Thyroid gland (tissue), 4 donors: Measurements from ENCODE around the gene CHORDC1.

Source experiments
- POLR2A ChIP-seq, 2 donors: fragments of 450-650 bp; IDR thresholded peaks; one replicate each; pipeline ENCODE4 v1.6.1; 2017; ENCODE audit warnings: antibody characterized with exemption in 2 of 2, mild to moderate bottlenecking in 2 of 2, moderate library complexity in 1 of 2
- TF ChIP-seq, protein P1 (sequence below), 6 experiments: fragments of 200-600 bp in 3 of 6; fragments of 450-650 bp in 3 of 6; sonication (generic) in 3 of 6; IDR thresholded peaks; one replicate each; pipeline ENCODE4 v1.5.1; 2016 to 2019; ENCODE audit warnings: antibody characterized with exemption in 6 of 6, mild to moderate bottlenecking in 2 of 6, inconsistent platforms in 1 of 6, moderate library complexity in 1 of 6

DNA sequence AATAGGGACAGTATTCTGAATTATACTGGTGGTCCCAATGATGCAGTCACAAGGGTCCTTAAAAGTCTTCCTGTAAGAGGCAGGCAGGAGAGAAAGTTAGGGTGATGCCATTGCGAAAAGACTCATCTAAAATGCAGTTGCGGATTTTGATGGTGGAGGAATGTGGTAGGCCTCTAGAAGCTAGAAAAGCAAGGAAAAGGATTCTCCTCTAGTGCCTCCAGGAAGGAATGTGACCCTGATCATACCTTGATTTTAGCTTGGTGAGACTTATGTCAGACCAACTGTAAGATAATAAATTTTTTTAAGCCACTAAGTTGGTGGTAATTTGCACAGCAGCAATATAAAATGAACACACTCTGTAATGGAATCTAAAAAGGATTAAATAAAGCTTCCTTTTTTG lies 33.8 kb downstream of the CHORDC1 start:
- TF ChIP-seq, protein P1, sequence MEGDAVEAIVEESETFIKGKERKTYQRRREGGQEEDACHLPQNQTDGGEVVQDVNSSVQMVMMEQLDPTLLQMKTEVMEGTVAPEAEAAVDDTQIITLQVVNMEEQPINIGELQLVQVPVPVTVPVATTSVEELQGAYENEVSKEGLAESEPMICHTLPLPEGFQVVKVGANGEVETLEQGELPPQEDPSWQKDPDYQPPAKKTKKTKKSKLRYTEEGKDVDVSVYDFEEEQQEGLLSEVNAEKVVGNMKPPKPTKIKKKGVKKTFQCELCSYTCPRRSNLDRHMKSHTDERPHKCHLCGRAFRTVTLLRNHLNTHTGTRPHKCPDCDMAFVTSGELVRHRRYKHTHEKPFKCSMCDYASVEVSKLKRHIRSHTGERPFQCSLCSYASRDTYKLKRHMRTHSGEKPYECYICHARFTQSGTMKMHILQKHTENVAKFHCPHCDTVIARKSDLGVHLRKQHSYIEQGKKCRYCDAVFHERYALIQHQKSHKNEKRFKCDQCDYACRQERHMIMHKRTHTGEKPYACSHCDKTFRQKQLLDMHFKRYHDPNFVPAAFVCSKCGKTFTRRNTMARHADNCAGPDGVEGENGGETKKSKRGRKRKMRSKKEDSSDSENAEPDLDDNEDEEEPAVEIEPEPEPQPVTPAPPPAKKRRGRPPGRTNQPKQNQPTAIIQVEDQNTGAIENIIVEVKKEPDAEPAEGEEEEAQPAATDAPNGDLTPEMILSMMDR (IDR thresholded peaks at IDR 0.05), result no peak
- no peak for TF ChIP-seq POLR2A (IDR thresholded peaks at IDR 0.05)
